IPS-15b (cell line): Measurements from ENCODE around the gene GSAP.

Source experiments
- H3K27me3 ChIP-seq: one replicate; pipeline ENCODE4 v1.6.1; 2013; ENCODE audit warnings: low read length; ENCODE audit not compliant: control insufficient read depth, insufficient read depth
- H3K36me3 ChIP-seq: one replicate; pipeline ENCODE4 v1.6.1; 2013; ENCODE audit warnings: low read length; ENCODE audit not compliant: control insufficient read depth, insufficient read depth
- H3K4me1 ChIP-seq: one replicate; pipeline ENCODE4 v1.6.1; 2013; ENCODE audit warnings: mild to moderate bottlenecking, low read length; ENCODE audit not compliant: control insufficient read depth, insufficient read depth
- H3K4me3 ChIP-seq: one replicate; pipeline ENCODE4 v1.5.1; 2013; ENCODE audit warnings: low read depth, low read length
- H3K9ac ChIP-seq: one replicate; pipeline ENCODE4 v1.6.1; 2013; ENCODE audit warnings: low read depth, mild to moderate bottlenecking, low read length
- H3K9me3 ChIP-seq: one replicate; pipeline ENCODE4 v1.6.1; 2013; ENCODE audit warnings: mild to moderate bottlenecking, low read length; ENCODE audit not compliant: control insufficient read depth, insufficient read depth

Gene GSAP

DNA sequence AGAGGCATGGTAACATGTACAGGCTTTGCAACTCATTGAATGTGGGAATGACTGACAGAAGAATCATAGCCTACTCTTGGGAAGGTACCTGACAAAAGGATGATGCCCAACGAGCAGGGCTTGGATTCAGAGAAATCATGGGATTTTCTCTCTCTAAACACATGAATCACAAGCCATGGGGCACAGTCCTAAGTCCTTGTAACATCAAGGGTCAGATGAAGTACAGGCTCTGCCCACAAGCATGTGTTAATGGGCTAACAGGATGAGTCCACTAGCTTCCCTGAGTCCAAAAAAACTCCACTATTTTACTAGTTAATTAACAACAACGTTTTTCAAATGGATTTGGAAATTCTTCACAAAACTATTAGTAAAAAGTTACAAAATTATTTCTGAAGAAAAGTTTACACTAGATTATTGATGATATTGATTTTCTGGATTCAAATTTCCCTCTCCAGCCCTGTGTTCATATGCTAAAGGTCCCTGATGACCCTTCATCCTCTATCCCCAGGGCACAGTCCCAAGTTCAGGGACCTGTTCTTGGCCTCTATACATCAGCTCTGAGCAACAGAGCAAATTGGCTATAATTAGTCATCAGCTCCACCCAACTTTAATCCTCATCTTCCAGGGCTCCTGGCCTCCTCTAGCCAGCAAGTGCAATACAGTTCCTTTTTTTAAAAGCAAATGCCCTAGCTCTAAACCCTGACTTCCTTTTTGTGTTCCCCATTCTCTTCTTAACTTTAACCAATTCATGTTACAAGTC lies 99.8 kb downstream of the GSAP start:
- Histone ChIP-seq H3K4me3 (no peak overlapping the region), H3K9me3 (no peaks in the 10 kb centered on the region), H3K4me1 (no peaks in the 10 kb centered on the region), H3K27me3 (no peaks in the 10 kb centered on the region), H3K36me3 (no peaks in the 10 kb centered on the region), H3K9ac (no peak overlapping the region)

GRCh38 chr7:77315182-77315591 lies 101.0 kb downstream of the GSAP start:
- H3K9ac ChIP-seq: no peak overlapping the region
- no peaks in the 10 kb centered on the region for H3K9me3 ChIP-seq
- no peaks in the 10 kb centered on the region for H3K36me3 ChIP-seq
- H3K4me3 ChIP-seq: no peak overlapping the region
- H3K4me1 ChIP-seq: no peaks in the 10 kb centered on the region
- no peaks in the 10 kb centered on the region for H3K27me3 ChIP-seq

DNA sequence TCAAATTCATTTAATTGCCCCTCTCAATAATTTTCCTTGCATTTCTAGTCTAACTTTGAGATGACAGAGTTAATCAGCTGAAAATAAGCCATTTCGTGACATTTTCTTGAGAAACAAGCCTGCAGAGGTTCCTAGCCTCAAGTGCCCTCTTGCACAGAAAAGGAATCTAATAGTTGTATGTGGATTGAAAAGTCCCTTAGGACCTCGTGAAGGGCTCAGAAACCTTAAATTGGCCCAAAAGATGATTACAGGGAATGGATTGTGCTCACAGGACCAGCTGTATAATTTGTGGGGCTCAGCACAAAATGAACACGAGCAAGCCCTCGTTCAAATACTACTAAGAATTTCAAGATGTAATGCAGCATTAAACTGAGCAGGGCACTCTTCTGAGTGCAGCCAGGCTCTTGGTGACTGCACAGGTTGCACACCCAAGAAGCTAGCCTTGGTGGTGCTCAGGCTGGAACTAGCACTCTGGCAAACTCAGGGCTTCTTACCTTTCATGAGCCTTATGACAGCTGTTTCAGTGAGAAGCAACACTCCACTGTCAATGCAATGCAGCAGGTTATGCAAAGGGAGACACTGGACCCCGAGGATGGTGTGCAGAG lies 102.2 kb downstream of the GSAP start:
- H3K9ac ChIP-seq: no peak overlapping the region

GRCh38 chr7:77313085-77313484 lies 103.1 kb downstream of the GSAP start:
- no peaks in the 10 kb centered on the region for H3K36me3 ChIP-seq
- H3K9me3 ChIP-seq: no peaks in the 10 kb centered on the region
- H3K27me3 ChIP-seq: no peaks in the 10 kb centered on the region
- H3K9ac ChIP-seq: no peak overlapping the region
- no peak overlapping the region for H3K4me3 ChIP-seq
- H3K4me1 ChIP-seq: no peaks in the 10 kb centered on the region

More for the DNA sequence above, 102.2 kb downstream of the GSAP start:
- no peaks in the 10 kb centered on the region for H3K36me3 ChIP-seq
- no peaks in the 10 kb centered on the region for H3K4me1 ChIP-seq
- no peaks in the 10 kb centered on the region for H3K27me3 ChIP-seq
- no peaks in the 10 kb centered on the region for H3K9me3 ChIP-seq
- H3K4me3 ChIP-seq: no peak overlapping the region

- no peaks in the 10 kb centered on the region for H3K4me1 ChIP-seq
- H3K9ac ChIP-seq: no peak overlapping the region
- H3K9me3 ChIP-seq: no peaks in the 10 kb centered on the region
- H3K27me3 ChIP-seq: no peaks in the 10 kb centered on the region
- H3K4me3 ChIP-seq: no peak overlapping the region
- no peaks in the 10 kb centered on the region for H3K36me3 ChIP-seq
Observed at GRCh38 chr7:77310982-77311381, 105.2 kb downstream of the GSAP start.

DNA sequence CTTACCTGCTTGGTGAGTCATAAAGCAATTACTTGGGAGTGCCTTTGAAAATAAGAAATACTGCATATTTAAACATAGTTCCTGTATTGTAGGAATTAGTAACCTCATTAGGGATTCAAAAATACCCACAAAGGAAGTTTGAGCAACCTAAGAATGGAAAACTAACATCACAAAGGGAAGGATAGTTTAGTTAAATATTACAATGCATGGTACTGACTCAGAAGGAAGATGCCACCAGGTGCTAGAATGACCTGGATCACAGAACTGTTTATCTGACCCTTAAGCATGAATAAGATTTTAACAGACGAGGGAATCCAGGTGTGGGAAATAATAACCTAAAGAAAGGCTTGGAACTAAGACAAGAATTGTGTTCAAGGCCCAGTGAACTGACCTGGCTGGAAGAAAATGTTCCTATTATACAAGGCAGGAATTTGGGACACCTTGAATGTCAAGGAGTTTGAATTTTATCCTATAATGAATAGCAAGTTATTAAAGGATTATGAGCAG lies 106.4 kb downstream of the GSAP start:
- no peaks in the 10 kb centered on the region for H3K36me3 ChIP-seq
- no peak overlapping the region for H3K4me3 ChIP-seq
- H3K27me3 ChIP-seq: no peaks in the 10 kb centered on the region
- H3K9ac ChIP-seq: no peak overlapping the region
- no peaks in the 10 kb centered on the region for H3K9me3 ChIP-seq
- no peaks in the 10 kb centered on the region for H3K4me1 ChIP-seq

GRCh38 chr7:77308792-77309191 lies 107.4 kb downstream of the GSAP start:
- Histone ChIP-seq H3K36me3 (no peaks in the 10 kb centered on the region), H3K27me3 (no peaks in the 10 kb centered on the region), H3K4me3 (no peak overlapping the region), H3K4me1 (no peaks in the 10 kb centered on the region), H3K9me3 (no peaks in the 10 kb centered on the region), H3K9ac (no peak overlapping the region)

GRCh38 chr7:77306231-77307067 lies 109.7 kb downstream of the GSAP start:
- no peaks in the 10 kb centered on the region for H3K36me3 ChIP-seq
- no peak overlapping the region for H3K9ac ChIP-seq
- no peaks in the 10 kb centered on the region for H3K27me3 ChIP-seq
- no peak overlapping the region for H3K4me3 ChIP-seq
- no peaks in the 10 kb centered on the region for H3K4me1 ChIP-seq
- no peaks in the 10 kb centered on the region for H3K9me3 ChIP-seq

- no peak overlapping the region for H3K9ac ChIP-seq
- no peaks in the 10 kb centered on the region for H3K9me3 ChIP-seq
- H3K27me3 ChIP-seq: no peaks in the 10 kb centered on the region
- no peaks in the 10 kb centered on the region for H3K36me3 ChIP-seq
- H3K4me1 ChIP-seq: no peaks in the 10 kb centered on the region
- no peak overlapping the region for H3K4me3 ChIP-seq
Observed at GRCh38 chr7:77295549-77295948, 120.6 kb downstream of the GSAP start.

DNA sequence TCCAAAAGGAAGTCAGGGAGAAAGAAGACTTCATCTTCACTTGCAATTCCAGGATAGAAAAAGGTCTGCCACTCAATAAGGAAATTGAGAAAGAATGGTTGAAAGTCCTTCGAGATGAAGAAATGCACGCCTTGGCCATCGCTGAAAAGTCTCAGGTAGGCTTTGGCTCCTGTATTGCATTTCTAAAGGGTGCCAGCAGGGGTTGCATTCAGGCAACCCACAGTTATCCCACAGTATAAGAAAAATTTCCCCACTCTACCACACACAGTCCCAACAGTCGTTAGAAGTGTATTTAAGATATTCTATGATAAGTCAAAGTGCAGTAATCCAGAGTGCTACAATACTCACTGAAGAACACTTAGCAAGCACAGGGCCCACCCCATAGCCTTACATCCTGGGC lies 123.1 kb downstream of the GSAP start:
- Histone ChIP-seq H3K36me3 (no peaks in the 10 kb centered on the region), H3K4me3 (no peak overlapping the region), H3K9me3 (no peaks in the 10 kb centered on the region), H3K4me1 (no peaks in the 10 kb centered on the region), H3K9ac (no peak overlapping the region), H3K27me3 (no peaks in the 10 kb centered on the region)

DNA sequence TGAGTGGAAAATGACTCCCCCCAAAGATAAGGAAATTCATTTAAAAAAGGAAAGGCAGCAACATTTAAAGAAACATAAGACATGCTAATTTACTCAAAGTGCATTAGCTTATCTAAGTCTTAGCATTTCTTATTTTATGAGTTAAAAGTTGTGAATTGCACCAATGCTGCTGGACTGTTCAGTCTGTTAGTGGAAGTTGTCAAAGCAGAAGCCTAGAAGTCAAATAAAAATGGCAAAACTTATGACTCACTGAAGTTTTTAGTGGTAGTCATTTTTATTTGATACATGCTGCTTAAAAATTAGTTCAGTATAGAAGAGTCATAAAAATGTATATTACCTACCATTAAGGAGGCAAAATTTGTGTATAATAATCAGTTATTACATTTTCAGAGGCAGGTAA lies 125.7 kb downstream of the GSAP start:
- H3K4me1 ChIP-seq: no peaks in the 10 kb centered on the region
- no peak overlapping the region for H3K4me3 ChIP-seq
- no peaks in the 10 kb centered on the region for H3K9me3 ChIP-seq
- no peaks in the 10 kb centered on the region for H3K36me3 ChIP-seq
- H3K27me3 ChIP-seq: no peaks in the 10 kb centered on the region
- H3K9ac ChIP-seq: no peak overlapping the region
